ENCODE measurements around the gene VIL1. TPM values are rescaled to one million over a fixed set of nuclear protein-coding genes. Genes with fewer than 3 reads are reported as not detected.

VIL1 gene
- total and polyA plus RNA-seq, 2 of the 13 experiments (the other 11 are each of a cell fraction or from before 2014, with no cell fraction given), result 287 to 301 TPM

DNA sequence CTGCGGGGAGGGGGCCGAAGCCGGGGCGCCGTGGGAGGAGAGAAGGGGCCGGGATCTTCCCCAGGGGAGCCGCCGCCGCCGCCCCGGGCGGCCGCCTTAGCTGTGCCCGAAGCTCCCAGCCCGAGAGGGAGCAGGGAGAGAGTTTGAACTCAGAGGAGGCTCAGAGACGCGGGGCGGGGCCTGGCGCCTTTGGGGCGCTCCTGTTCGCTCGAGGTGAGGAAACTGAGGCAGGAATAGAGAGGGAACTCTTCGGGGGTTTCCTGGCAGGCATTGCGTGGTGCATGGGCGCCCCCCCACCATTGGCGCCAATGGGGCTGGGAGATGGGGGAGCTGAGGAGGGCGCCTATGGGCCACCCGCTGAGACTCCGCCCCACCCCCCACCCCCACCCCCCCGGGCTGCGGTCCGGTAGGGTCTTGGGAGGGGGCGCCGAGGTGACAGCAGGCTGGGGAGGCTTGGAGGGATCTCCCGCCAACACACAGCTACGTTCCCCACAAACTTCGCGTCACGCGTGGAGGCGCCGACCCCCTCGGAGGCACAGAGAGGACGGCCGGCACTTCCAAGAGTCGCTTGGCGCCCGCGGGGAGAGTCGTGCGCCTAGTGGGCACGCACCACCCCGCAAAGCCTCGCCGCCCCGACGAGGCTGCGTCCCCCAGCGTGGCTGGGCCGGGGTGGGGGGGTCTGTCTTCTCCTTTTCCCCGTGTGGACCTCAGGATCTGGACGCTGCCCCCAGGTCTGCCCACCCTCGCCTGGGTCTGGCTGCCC, 18.6 kb upstream of the VIL1 start (continued):
- TF ChIP-seq, protein P1, sequence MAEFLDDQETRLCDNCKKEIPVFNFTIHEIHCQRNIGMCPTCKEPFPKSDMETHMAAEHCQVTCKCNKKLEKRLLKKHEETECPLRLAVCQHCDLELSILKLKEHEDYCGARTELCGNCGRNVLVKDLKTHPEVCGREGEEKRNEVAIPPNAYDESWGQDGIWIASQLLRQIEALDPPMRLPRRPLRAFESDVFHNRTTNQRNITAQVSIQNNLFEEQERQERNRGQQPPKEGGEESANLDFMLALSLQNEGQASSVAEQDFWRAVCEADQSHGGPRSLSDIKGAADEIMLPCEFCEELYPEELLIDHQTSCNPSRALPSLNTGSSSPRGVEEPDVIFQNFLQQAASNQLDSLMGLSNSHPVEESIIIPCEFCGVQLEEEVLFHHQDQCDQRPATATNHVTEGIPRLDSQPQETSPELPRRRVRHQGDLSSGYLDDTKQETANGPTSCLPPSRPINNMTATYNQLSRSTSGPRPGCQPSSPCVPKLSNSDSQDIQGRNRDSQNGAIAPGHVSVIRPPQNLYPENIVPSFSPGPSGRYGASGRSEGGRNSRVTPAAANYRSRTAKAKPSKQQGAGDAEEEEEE (CRISPR knock-in tag; IDR thresholded peaks at IDR 0.05; ENCODE audit: borderline replicate concordance), result no peak
- TF ChIP-seq ELF1 (CRISPR knock-in tag; IDR thresholded peaks at IDR 0.05) (peak; percentile 71), SCMH1 (CRISPR knock-in tag; IDR thresholded peaks at IDR 0.05; ENCODE audit: borderline replicate concordance) (no peak), KDM6A (CRISPR knock-in tag; IDR thresholded peaks at IDR 0.05; ENCODE audit: low read depth) (no peak), FLYWCH1 (CRISPR knock-in tag; IDR thresholded peaks at IDR 0.05) (no peak), NFE2L1 (CRISPR knock-in tag; IDR thresholded peaks at IDR 0.05; ENCODE audit: borderline replicate concordance) (no peak), ZFP36 (IDR thresholded peaks at IDR 0.05; ENCODE audit: borderline replicate concordance, low read depth, low read length, partially characterized antibody) (no peak), AKAP8 (CRISPR knock-in tag; IDR thresholded peaks at IDR 0.05) (peak; percentile 93; the same call in 1 of the 2 replicates), XRCC5 (optimal IDR thresholded peaks at IDR 0.05; ENCODE audit: low read length) (no peak), MAFF (IDR thresholded peaks at IDR 0.05; ENCODE audit: low read depth, low read length) (no peak), NR2F6 (IDR thresholded peaks at IDR 0.05) (no peak), NR2F6 (CRISPR knock-in tag; IDR thresholded peaks at IDR 0.05) (peak; percentile 19; the same call in 1 of the 2 replicates), IRX3 (CRISPR knock-in tag; IDR thresholded peaks at IDR 0.05; ENCODE audit: borderline replicate concordance, low read depth) (0 out of 2 replicates have a peak, but pooled peaks have one; percentile 11)
- TF ChIP-seq, protein P2, sequence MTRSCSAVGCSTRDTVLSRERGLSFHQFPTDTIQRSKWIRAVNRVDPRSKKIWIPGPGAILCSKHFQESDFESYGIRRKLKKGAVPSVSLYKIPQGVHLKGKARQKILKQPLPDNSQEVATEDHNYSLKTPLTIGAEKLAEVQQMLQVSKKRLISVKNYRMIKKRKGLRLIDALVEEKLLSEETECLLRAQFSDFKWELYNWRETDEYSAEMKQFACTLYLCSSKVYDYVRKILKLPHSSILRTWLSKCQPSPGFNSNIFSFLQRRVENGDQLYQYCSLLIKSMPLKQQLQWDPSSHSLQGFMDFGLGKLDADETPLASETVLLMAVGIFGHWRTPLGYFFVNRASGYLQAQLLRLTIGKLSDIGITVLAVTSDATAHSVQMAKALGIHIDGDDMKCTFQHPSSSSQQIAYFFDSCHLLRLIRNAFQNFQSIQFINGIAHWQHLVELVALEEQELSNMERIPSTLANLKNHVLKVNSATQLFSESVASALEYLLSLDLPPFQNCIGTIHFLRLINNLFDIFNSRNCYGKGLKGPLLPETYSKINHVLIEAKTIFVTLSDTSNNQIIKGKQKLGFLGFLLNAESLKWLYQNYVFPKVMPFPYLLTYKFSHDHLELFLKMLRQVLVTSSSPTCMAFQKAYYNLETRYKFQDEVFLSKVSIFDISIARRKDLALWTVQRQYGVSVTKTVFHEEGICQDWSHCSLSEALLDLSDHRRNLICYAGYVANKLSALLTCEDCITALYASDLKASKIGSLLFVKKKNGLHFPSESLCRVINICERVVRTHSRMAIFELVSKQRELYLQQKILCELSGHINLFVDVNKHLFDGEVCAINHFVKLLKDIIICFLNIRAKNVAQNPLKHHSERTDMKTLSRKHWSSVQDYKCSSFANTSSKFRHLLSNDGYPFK (CRISPR knock-in tag; IDR thresholded peaks at IDR 0.05; ENCODE audit: borderline replicate concordance), result peak; percentile 66; the same call in 1 of the 2 replicates
- TF ChIP-seq, protein P3, sequence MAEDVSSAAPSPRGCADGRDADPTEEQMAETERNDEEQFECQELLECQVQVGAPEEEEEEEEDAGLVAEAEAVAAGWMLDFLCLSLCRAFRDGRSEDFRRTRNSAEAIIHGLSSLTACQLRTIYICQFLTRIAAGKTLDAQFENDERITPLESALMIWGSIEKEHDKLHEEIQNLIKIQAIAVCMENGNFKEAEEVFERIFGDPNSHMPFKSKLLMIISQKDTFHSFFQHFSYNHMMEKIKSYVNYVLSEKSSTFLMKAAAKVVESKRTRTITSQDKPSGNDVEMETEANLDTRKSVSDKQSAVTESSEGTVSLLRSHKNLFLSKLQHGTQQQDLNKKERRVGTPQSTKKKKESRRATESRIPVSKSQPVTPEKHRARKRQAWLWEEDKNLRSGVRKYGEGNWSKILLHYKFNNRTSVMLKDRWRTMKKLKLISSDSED (CRISPR knock-in tag; IDR thresholded peaks at IDR 0.05), result 0 out of 2 replicates have a peak, but pooled peaks have one; percentile 78
- TF ChIP-seq, protein P4, sequence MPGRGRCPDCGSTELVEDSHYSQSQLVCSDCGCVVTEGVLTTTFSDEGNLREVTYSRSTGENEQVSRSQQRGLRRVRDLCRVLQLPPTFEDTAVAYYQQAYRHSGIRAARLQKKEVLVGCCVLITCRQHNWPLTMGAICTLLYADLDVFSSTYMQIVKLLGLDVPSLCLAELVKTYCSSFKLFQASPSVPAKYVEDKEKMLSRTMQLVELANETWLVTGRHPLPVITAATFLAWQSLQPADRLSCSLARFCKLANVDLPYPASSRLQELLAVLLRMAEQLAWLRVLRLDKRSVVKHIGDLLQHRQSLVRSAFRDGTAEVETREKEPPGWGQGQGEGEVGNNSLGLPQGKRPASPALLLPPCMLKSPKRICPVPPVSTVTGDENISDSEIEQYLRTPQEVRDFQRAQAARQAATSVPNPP (CRISPR knock-in tag; IDR thresholded peaks at IDR 0.05), result peak; percentile 1; the same call in 1 of the 2 replicates
- TF ChIP-seq, protein P5, sequence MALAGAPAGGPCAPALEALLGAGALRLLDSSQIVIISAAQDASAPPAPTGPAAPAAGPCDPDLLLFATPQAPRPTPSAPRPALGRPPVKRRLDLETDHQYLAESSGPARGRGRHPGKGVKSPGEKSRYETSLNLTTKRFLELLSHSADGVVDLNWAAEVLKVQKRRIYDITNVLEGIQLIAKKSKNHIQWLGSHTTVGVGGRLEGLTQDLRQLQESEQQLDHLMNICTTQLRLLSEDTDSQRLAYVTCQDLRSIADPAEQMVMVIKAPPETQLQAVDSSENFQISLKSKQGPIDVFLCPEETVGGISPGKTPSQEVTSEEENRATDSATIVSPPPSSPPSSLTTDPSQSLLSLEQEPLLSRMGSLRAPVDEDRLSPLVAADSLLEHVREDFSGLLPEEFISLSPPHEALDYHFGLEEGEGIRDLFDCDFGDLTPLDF (CRISPR knock-in tag; IDR thresholded peaks at IDR 0.05), result 0 out of 2 replicates have a peak, but pooled peaks have one; percentile 28
- TF ChIP-seq, protein P6, sequence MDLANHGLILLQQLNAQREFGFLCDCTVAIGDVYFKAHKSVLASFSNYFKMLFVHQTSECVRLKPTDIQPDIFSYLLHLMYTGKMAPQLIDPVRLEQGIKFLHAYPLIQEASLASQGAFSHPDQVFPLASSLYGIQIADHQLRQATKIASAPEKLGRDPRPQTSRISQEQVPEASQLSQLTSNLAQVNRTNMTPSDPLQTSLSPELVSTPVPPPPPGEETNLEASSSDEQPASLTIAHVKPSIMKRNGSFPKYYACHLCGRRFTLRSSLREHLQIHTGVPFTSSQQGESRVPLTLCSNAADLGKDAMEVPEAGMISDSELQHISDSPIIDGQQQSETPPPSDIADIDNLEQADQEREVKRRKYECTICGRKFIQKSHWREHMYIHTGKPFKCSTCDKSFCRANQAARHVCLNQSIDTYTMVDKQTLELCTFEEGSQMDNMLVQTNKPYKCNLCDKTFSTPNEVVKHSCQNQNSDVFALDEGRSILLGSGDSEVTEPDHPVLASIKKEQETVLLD (CRISPR knock-in tag; IDR thresholded peaks at IDR 0.05; ENCODE audit: low read depth), result peak; percentile 17; the same call in 1 of the 2 replicates
- TF ChIP-seq, protein P7, sequence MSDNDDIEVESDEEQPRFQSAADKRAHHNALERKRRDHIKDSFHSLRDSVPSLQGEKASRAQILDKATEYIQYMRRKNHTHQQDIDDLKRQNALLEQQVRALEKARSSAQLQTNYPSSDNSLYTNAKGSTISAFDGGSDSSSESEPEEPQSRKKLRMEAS (IDR thresholded peaks at IDR 0.05), result no peak

Measured in HepG2 (cell line).